Stimulated activated naive B cell treated with anti-CD40 and anti-IgM and Interleukin-4, amounts not matched to agents 10 μg/mL and 1 μg/mL and 100 μg/mL, for 72 hours (primary cell): ENCODE data around the gene TLCD3B.
"Not testable (repeated sequence)": the region's sequence is repeated elsewhere in the genome, so short reads cannot be mapped to it uniquely, and the experiment has no call there.

Source experiments
- ATAC-seq, 2 donors: fragments of 150-1000 bp; cut with Tn5 transposase; replicated peaks; 2 replicates each; pipeline ENCODE4 v1.10.0; 2021; ENCODE audit warnings: moderate library complexity in 1 of 2
- DNase-seq: peaks from one replicate; pipeline ENCODE4 v3.0.0; 2021
- H3K27ac Mint-ChIP-seq: one replicate; pipeline ENCODE4 v1.8.0; 2022; ENCODE audit warnings: mild to moderate bottlenecking, mixed read lengths
- H3K27me3 Mint-ChIP-seq, 2 donors: one replicate each; pipeline ENCODE4 v1.8.0; 2022; ENCODE audit warnings: mixed read lengths in 2 of 2
- H3K36me3 Mint-ChIP-seq, 2 donors: one replicate each; pipeline ENCODE4 v1.8.0; 2022; ENCODE audit warnings: mixed read lengths in 2 of 2, mild to moderate bottlenecking in 1 of 2
- H3K4me1 Mint-ChIP-seq, 2 donors: one replicate each; pipeline ENCODE4 v1.8.0; 2022; ENCODE audit warnings: mixed read lengths in 2 of 2, mild to moderate bottlenecking in 1 of 2
- H3K4me3 Mint-ChIP-seq, 2 donors: one replicate each; pipeline ENCODE4 v1.8.0; 2022; ENCODE audit warnings: mild to moderate bottlenecking in 2 of 2, mixed read lengths in 2 of 2, moderate library complexity in 1 of 2
- H3K9me3 Mint-ChIP-seq, 2 donors: one replicate each; pipeline ENCODE4 v1.8.0; 2022; ENCODE audit warnings: mixed read lengths in 2 of 2, mild to moderate bottlenecking in 1 of 2

TLCD3B gene

DNA sequence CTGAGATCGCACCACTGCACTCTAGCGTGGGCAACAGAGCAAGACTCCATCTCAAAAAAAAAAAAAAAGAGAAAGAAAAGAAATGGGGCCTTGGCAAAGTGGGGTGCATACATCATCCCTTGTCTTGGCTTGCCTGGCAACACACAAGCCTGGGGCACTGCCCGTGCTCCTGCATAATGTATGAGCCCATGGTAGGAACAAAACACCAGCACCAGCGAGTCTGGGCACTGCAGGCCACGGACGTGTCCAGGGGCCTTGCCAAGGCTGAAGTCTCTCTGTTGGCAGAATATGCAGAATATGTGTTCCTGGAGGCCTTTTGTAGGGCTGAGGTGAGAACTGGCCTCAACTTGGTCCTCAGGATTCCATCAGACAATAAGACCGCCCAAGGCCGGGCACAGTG is 18.8 kb upstream of the TLCD3B start:
- H3K27ac Mint-ChIP-seq, result no peak overlapping the region
- H3K4me3 Mint-ChIP-seq, result no peak overlapping the region

DNA sequence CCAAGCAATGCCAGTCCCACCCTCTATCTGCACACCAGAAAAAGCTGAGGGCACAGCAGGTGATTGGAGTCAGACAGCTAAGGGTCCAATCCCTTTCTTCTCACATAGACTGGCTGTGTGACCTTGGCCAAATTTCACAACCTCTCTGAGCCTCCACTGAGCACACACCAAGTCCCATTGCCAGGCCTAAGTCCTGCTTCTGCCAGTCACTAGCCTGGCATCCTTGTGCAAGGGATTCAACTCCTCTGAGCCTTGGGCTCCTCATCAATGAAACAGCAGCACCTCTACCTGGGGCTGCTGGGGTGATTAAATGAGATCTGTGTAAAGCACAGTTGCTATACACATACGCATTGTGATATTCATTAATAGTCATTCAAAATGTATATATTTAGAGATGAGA is 15.5 kb upstream of the TLCD3B start:
- H3K9me3 Mint-ChIP-seq, result no peaks in the 10 kb centered on the region
- peaks cover 0 to 1% of the 10 kb centered on the region in 2 donors for H3K4me1 Mint-ChIP-seq
- DNase-seq, result no peak
- H3K4me3 Mint-ChIP-seq, result no peak overlapping the region
- no peak overlapping the region for H3K27ac Mint-ChIP-seq
- peaks cover 0 to 5% of the 10 kb centered on the region in 2 donors for H3K27me3 Mint-ChIP-seq
- ATAC-seq, result no peak
- H3K36me3 Mint-ChIP-seq, result no peaks in the 10 kb centered on the region

More for the DNA sequence above, 18.8 kb upstream of the TLCD3B start:
- DNase-seq (no peak), ATAC-seq (no peak)
- H3K9me3 Mint-ChIP-seq, result no peaks in the 10 kb centered on the region
- H3K4me1 Mint-ChIP-seq, result peaks cover 17 to 20% of the 10 kb centered on the region in 2 donors
- no peaks in the 10 kb centered on the region for H3K36me3 Mint-ChIP-seq
- H3K27me3 Mint-ChIP-seq, result peaks cover 0 to 5% of the 10 kb centered on the region in 2 donors

- no peak for DNase-seq
- Mint-ChIP-seq H3K27me3 (peaks cover 0 to 5% of the 10 kb centered on the region in 2 donors), H3K9me3 (no peaks in the 10 kb centered on the region), H3K36me3 (no peaks in the 10 kb centered on the region), H3K4me1 (no peaks in the 10 kb centered on the region), H3K4me3 (no peak overlapping the region), H3K27ac (no peak overlapping the region)
- no peak for ATAC-seq
Measured at GRCh38 chr16:30046178-30046577, 15.1 kb upstream of the TLCD3B start.

DNA sequence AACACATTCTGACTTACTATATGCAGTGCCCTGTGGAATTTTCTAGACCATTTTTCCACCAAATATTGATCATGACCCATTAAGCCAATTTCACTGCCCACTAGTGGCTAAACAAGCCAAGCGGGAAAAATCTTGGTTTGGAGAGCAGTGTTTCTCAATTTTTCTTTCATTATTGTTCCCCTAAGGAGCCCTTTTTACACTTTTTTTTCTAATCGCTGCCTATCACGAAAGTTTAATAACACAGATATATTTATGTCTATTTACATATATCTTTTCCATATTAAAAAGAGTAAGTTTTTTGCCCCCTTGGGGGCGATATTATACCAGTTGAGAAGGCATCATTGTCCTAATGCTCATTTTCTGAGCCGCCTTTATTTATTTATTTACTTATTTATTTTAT is 10.8 kb upstream of the TLCD3B start:
- Mint-ChIP-seq H3K27ac (no peak overlapping the region), H3K36me3 (no peaks in the 10 kb centered on the region), H3K9me3 (no peaks in the 10 kb centered on the region), H3K4me1 (peaks cover 2 to 6% of the 10 kb centered on the region in 2 donors), H3K27me3 (peaks cover 0 to 5% of the 10 kb centered on the region in 2 donors), H3K4me3 (no peak overlapping the region)
- no peak for ATAC-seq
- DNase-seq, result no peak

DNA sequence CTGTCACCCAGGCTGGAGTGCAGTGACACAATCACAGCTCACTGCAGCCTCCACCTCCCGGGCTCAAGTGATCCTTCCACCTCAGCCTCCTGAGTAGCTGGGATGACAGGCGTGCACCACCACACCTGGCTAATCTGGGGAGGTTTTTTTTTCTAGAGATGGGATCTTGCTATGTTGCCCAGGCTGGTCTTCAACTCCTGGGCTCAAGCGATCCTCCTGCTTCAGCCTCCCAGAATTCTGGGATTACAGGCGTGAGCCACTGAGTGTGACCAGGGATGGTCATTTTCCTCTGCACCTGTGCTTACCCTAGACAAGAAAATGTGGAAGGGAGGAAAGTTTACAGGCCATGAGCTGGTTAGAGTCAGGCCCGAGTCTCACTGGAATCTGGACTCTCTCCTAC is 9.6 kb upstream of the TLCD3B start:
- not testable (repeated sequence) for H3K27me3 Mint-ChIP-seq, H3K4me3 Mint-ChIP-seq, H3K4me1 Mint-ChIP-seq, H3K36me3 Mint-ChIP-seq, ATAC-seq, DNase-seq, H3K27ac Mint-ChIP-seq, H3K9me3 Mint-ChIP-seq

DNA sequence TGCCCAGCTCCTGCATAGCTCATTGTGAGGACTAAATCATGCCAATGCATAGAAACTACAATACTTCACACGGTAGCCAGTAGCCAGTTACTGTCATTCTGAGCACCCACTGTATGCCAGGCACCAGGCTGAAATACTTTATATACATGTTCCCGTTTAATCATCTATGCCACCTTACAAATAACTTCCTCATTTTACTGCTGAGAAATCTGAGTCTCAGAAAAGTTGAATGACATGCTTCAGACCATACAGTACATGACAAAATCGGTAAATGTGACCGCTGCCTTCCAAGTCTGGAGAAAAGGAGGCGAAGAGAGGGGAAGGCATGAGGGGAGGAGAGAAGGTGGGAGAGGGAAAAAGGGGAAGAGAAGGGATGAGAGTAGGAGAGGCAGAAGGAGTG is 9.2 kb upstream of the TLCD3B start:
- Mint-ChIP-seq H3K9me3 (no peaks in the 10 kb centered on the region), H3K4me3 (no peak overlapping the region), H3K27me3 (peaks cover 3 to 6% of the 10 kb centered on the region in 2 donors), H3K4me1 (peaks cover 2 to 6% of the 10 kb centered on the region in 2 donors), H3K27ac (no peak overlapping the region), H3K36me3 (no peaks in the 10 kb centered on the region)
- peak; percentile 68 to 89 for ATAC-seq
- DNase-seq, result no peak

DNA sequence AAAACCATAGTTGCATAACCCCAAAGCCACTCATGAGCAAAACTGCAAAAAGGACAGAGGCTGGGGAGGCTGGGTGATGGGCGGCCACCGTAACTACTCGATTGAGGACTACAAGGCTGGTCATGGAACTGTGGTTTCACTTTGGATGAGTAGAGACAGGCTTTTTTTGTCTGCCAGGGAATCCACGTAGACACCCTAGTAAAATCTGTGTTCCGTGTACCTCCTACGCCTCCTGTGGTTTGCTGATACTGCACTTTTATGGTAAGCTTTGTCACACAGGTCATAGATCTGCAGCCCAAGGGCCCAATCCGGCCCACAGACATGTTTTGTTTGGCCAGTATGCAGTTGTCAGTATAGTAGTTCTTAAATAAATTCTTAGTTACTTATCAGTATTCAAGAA is 2.2 kb upstream of the TLCD3B start:
- peaks cover 12 to 13% of the 10 kb centered on the region in 2 donors for H3K4me1 Mint-ChIP-seq
- ATAC-seq (peak; percentile 63 to 75), DNase-seq (peak; percentile 41)
- no peak overlapping the region for H3K4me3 Mint-ChIP-seq
- H3K27ac Mint-ChIP-seq, result no peak overlapping the region
- peaks cover 52 to 60% of the 10 kb centered on the region in 2 donors for H3K27me3 Mint-ChIP-seq
- H3K9me3 Mint-ChIP-seq, result no peaks in the 10 kb centered on the region
- no peaks in the 10 kb centered on the region for H3K36me3 Mint-ChIP-seq

DNA sequence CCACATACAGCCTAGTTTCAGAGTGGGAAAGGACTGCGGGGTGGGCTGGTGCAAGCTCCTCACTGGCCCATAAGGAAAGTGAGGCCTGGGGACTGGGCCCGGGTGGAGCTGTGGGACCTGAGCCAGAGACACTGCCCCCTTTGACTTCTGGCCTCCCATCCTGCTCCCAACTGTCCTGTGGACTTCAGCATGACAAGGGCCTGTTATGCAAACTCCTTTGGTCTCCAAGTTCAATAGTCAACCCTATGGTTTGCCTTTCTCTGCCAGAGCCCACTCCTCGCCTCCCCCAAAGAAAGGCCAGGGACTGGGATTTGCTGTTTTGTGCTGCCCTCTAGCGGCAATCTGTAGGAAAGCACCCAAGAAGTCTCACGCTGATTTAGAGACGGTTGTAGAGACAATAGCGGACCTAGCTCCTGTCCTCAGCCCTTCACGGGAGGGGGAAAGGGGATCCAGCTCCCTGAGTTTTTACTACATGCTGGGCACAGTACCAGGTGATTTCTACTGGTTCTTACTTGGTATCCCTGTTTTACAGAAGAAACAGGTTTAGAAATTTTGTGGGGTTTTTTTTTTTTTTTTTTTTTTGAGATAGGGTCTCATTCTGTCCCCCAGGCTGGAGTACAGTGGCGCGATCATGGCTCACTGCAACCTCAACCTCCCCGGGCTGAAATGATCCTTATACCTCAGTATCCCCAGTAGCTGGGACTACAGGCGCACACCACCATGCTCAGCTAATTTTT is 1.2 kb upstream of the TLCD3B start:
- H3K4me3 Mint-ChIP-seq, result peak overlapping the region in 1 of 2 donors; percentile 65
- H3K4me1 Mint-ChIP-seq, result peaks cover 12 to 13% of the 10 kb centered on the region in 2 donors
- no peaks in the 10 kb centered on the region for H3K36me3 Mint-ChIP-seq
- peak; percentile 52 for DNase-seq
- H3K27me3 Mint-ChIP-seq, result peaks cover 63 to 70% of the 10 kb centered on the region in 2 donors
- no peaks in the 10 kb centered on the region for H3K9me3 Mint-ChIP-seq
- ATAC-seq, result peak; percentile 57 to 58
- no peak overlapping the region for H3K27ac Mint-ChIP-seq

DNA sequence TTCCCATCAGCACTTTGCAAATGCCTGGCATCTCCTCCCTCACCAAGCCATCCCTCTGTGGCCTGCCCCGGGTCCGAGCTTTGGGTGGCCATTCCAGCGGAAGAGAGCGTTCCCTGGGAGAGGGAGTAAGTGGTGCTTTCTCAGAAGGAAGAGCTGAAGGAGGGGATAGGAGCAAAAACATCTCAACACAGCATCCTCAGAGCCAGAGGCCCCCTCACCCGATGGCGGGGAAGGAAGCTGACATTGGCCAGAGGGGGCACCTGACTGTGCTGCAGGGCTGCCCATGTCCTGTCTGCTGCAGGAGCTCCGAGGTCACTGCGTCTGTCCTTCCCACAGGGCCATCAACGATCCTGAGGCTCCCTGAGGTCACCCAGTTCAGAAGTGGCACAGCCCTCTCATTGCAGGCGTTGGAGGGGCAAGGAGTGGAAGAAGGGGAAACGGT is 427 bp upstream of the TLCD3B start:
- no peaks in the 10 kb centered on the region for H3K9me3 Mint-ChIP-seq
- peaks cover 12 to 13% of the 10 kb centered on the region in 2 donors for H3K4me1 Mint-ChIP-seq
- no peak overlapping the region for H3K4me3 Mint-ChIP-seq
- no peaks in the 10 kb centered on the region for H3K36me3 Mint-ChIP-seq
- peaks cover 70 to 78% of the 10 kb centered on the region in 2 donors for H3K27me3 Mint-ChIP-seq
- DNase-seq, result no peak
- ATAC-seq, result no peak
- H3K27ac Mint-ChIP-seq, result no peak overlapping the region

DNA sequence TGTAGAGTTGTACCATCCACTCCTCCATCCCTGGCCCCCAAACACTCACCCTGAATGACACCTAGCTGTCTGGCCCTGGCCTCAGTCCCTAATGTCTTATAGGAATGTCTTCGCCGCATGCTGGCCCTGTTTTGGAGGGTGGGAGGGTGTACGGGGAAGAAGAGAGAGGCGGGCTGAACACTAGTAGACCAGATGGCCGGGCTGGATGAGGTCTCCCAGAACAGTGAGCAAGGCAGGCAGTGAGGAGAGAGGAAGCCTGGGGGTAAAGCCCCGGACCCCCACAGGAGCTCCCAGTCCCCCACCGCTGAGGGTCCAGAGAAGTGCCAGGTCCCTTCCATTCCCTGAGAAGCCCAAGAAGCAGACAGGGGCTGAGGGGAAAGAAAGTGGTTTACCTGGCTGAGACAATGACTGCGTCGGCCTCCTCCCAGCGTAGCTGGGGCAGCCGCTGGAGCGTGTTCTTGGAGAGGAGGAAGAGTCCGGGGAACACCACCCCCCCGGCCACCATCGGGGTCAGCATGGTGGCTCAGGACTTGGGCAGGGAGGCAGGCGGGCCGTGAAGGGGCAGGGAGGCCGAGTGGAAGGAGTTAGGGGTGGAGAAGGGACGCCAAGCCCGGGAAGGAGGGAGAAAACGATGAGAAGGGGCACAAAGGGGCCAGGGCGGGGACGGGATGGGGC is 923 bp downstream of the TLCD3B start:
- H3K4me3 Mint-ChIP-seq, result peak overlapping the region; percentile 43 to 64
- no peaks in the 10 kb centered on the region for H3K9me3 Mint-ChIP-seq
- ATAC-seq (no peak), DNase-seq (no peak)
- peaks cover 13% of the 10 kb centered on the region in 2 donors for H3K4me1 Mint-ChIP-seq
- no peak overlapping the region for H3K27ac Mint-ChIP-seq
- H3K36me3 Mint-ChIP-seq, result no peaks in the 10 kb centered on the region
- H3K27me3 Mint-ChIP-seq, result peaks cover 74 to 85% of the 10 kb centered on the region in 2 donors

DNA sequence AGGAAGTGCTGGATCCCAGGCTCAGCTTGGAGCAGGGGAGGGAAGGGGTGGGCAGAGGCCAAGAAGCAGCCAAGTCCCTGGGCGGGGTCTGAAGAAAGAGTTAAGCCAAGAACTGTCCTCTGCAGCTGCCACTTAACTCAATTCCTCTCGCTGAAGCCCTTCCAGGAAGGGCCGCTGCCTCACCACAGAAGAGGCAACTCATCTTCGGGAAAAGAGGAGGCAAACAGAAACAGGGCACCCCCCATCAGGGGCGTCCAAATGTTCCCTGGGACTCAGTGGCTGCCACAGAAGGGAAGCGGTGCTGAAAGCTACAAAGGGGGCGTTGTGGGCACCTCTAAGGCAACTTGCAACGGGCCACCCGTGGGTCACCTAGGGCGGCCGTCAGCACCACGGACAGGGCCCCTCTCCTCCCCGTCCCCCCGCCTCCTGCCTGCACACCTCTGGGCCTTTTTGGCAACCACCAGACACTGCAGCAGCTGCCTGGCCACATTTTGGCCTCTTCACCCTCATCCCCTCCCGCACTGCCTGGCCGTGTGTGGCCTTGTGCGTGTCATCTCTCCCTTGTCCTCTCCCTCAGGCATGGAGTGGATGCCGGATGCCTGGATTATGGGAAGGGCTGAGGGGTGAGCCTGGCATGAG is 2.5 kb downstream of the TLCD3B start:
- ATAC-seq (no peak), DNase-seq (no peak)
- Mint-ChIP-seq H3K4me3 (no peak overlapping the region), H3K9me3 (no peaks in the 10 kb centered on the region), H3K27ac (no peak overlapping the region), H3K4me1 (peaks cover 12 to 13% of the 10 kb centered on the region in 2 donors), H3K27me3 (peaks cover 74 to 83% of the 10 kb centered on the region in 2 donors), H3K36me3 (no peaks in the 10 kb centered on the region)

DNA sequence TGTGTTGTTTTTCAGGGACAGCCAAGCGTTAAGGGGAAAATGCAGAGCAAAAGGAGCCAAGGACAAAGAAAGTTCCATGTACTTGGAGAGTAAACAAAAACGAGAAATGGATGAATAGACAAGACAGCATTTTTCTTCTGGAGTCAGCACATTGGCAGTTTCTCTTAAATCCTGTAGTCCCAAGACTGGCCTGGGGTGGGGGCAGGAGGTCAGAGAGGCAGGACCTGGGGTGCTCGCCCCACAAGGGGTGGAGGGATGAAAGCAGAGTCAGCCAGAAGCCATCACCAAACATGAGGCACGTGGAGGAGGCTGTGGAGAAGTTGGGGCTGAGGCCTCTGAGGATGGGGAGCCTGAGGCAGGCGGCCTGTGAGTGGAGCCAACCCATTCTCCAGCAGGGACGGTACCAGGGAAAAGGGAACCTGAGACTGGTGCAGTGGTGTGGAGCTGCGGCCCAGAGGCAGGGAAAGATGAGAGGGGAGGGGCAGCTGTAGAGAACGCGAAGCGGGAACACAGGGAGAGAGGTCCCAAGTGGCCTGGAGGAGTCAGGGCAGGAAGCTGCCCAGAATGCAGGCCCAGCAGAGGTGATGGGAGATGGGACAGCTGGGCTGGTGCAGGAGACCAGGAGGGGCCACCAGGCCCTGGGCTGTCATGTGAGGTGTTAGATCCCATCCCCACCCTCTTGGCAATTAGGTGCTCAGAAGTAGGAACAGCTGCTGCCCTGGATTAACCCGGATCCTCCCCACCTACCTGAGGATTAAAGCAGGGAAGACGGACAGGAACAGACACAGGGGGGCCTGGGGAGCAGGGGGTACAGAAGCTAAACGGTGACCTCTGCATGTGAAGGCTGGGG is 3.3 kb downstream of the TLCD3B start:
- DNase-seq (no peak), ATAC-seq (no peak)
- Mint-ChIP-seq H3K4me3 (no peak overlapping the region), H3K27ac (no peak overlapping the region), H3K36me3 (no peaks in the 10 kb centered on the region), H3K4me1 (peaks cover 12 to 13% of the 10 kb centered on the region in 2 donors), H3K9me3 (no peaks in the 10 kb centered on the region), H3K27me3 (peaks cover 74 to 86% of the 10 kb centered on the region in 2 donors)

- Mint-ChIP-seq H3K4me3 (no peak overlapping the region), H3K36me3 (no peaks in the 10 kb centered on the region), H3K27me3 (peaks cover 63 to 75% of the 10 kb centered on the region in 2 donors), H3K9me3 (no peaks in the 10 kb centered on the region), H3K4me1 (peaks cover 8 to 11% of the 10 kb centered on the region in 2 donors), H3K27ac (peak overlapping the region; percentile 20)
- no peak for ATAC-seq
- DNase-seq, result no peak
Measured at GRCh38 chr16:30026449-30026848, 4.6 kb downstream of the TLCD3B start.

- Mint-ChIP-seq H3K36me3 (no peaks in the 10 kb centered on the region), H3K27ac (no peak overlapping the region), H3K4me1 (peaks cover 13 to 20% of the 10 kb centered on the region in 2 donors), H3K4me3 (no peak overlapping the region), H3K27me3 (peaks cover 57 to 66% of the 10 kb centered on the region in 2 donors), H3K9me3 (no peaks in the 10 kb centered on the region)
- ATAC-seq, result no peak
- DNase-seq, result no peak
Measured at GRCh38 chr16:30025574-30025973, 5.5 kb downstream of the TLCD3B start.
